GM23338 (cell line): ENCODE results near the gene DNAH9. TPM values are rescaled to one million over a fixed set of nuclear protein-coding genes. Genes with fewer than 3 reads are reported as not detected.

ENCODE experiments used
- ATAC-seq: fragments of 200-7000 bp; cut with Tn5 transposase; 3 replicates; pipeline ENCODE4 v1.9.1; 2020
- DNase-seq: peaks from one replicate; pipeline ENCODE4 v3.0.0-alpha.2; 2015; ENCODE audit warnings: low spot score
- H2AFZ ChIP-seq: fragments of 200-600 bp; sonication (generic); 2 replicates; pipeline ENCODE4 v1.8.0; 2016; ENCODE audit warnings: antibody characterized with exemption, mild to moderate bottlenecking, moderate library complexity
- H3F3A ChIP-seq: fragments of 200-600 bp; sonication (generic); replicated peaks from 2 replicates; pipeline ENCODE4 v1.8.0; 2017; ENCODE audit warnings: antibody characterized with exemption, mixed run types, low read depth
- H3K27ac ChIP-seq: fragments of 200-600 bp; sonication (generic); 2 replicates; pipeline ENCODE4 v1.6.1; 2016; ENCODE audit warnings: low read depth
- H3K27me3 ChIP-seq: fragments of 200-600 bp; sonication (generic); 2 replicates; pipeline ENCODE4 v1.8.0; 2016; ENCODE audit warnings: mild to moderate bottlenecking, mixed run types, moderate library complexity; ENCODE audit not compliant: insufficient read depth
- H3K36me3 ChIP-seq: fragments of 200-600 bp; sonication (generic); 2 replicates; pipeline ENCODE4 v1.8.0; 2016; ENCODE audit warnings: mild to moderate bottlenecking; ENCODE audit not compliant: insufficient read depth
- H3K4me1 ChIP-seq: fragments of 200-600 bp; sonication (generic); 2 replicates; pipeline ENCODE4 v1.8.0; 2016; ENCODE audit warnings: mild to moderate bottlenecking, moderate library complexity; ENCODE audit not compliant: insufficient read depth
- H3K4me2 ChIP-seq: fragments of 200-600 bp; sonication (generic); 2 replicates; pipeline ENCODE4 v1.7.1; 2017; ENCODE audit warnings: mixed run types
- H3K4me3 ChIP-seq: fragments of 200-600 bp; sonication (generic); 2 replicates; pipeline ENCODE4 v1.6.1; 2016; ENCODE audit warnings: mixed run types
- H3K79me2 ChIP-seq: fragments of 200-600 bp; sonication (generic); replicated peaks from 2 replicates; pipeline ENCODE4 v1.8.0; 2017; ENCODE audit warnings: mild to moderate bottlenecking; ENCODE audit not compliant: insufficient read depth
- H3K9me2 ChIP-seq: fragments of 200-600 bp; sonication (generic); 2 replicates; pipeline ENCODE4 v1.8.0; 2017; ENCODE audit not compliant: insufficient read depth
- H4K20me1 ChIP-seq: fragments of 200-600 bp; sonication (generic); replicated peaks from 2 replicates; pipeline ENCODE4 v1.8.0; 2017; ENCODE audit warnings: mild to moderate bottlenecking; ENCODE audit not compliant: insufficient read depth
- H3K27ac Mint-ChIP-seq: 2 replicates; pipeline ENCODE4 v1.8.0; 2020; ENCODE audit warnings: inconsistent platforms, mild to moderate bottlenecking, moderate library complexity, mixed read lengths
- H3K27me3 Mint-ChIP-seq: 3 replicates; pipeline ENCODE4 v1.8.0; 2022; ENCODE audit warnings: low read depth, mild to moderate bottlenecking, moderate library complexity, mixed read lengths, inconsistent platforms; ENCODE audit not compliant: insufficient read depth, poor library complexity
- H3K36me3 Mint-ChIP-seq: 3 replicates; pipeline ENCODE4 v1.8.0; 2021; ENCODE audit warnings: low read depth, mild to moderate bottlenecking, inconsistent platforms, moderate library complexity, mixed read lengths
- H3K4me1 Mint-ChIP-seq: 3 replicates; pipeline ENCODE4 v1.8.0; 2020; ENCODE audit warnings: mild to moderate bottlenecking, inconsistent platforms, mixed read lengths
- H3K4me3 Mint-ChIP-seq: 3 replicates; pipeline ENCODE4 v1.8.0; 2021; ENCODE audit warnings: moderate library complexity, mild to moderate bottlenecking, inconsistent platforms, mixed read lengths
- H3K9me3 Mint-ChIP-seq: 3 replicates; pipeline ENCODE4 v1.8.0; 2020; ENCODE audit warnings: moderate library complexity, mild to moderate bottlenecking, inconsistent platforms, mixed read lengths
- CTCF ChIP-seq, 2 experiments: fragments of 200-600 bp in 1 of 2; sonication (generic) in 1 of 2; conservative IDR thresholded peaks; 2 replicates each; pipeline versions ENCODE4 v1.5.1 to v1.6.1; 2016 to 2017; ENCODE audit warnings: antibody characterized with exemption in 2 of 2, low read depth in 2 of 2, mild to moderate bottlenecking in 2 of 2, moderate library complexity in 1 of 2
- ETS1 ChIP-seq: IDR thresholded peaks from 2 replicates; pipeline ENCODE4 v1.6.1; 2016; ENCODE audit warnings: antibody characterized with exemption
- EZH2 ChIP-seq: fragments of 200-600 bp; sonication (generic); IDR thresholded peaks from one replicate; pipeline ENCODE4 v1.8.0; 2017; ENCODE audit warnings: antibody characterized with exemption, mild to moderate bottlenecking, low read depth; ENCODE audit not compliant: unreplicated experiment
- EZH2phosphoT487 ChIP-seq: fragments of 200-600 bp; sonication (generic); IDR thresholded peaks from one replicate; pipeline ENCODE4 v1.8.1; 2018; ENCODE audit warnings: antibody characterized with exemption; ENCODE audit not compliant: unreplicated experiment
- JUNB ChIP-seq: IDR thresholded peaks from one replicate; pipeline ENCODE4 v1.6.1; 2016; ENCODE audit warnings: antibody characterized with exemption; ENCODE audit not compliant: unreplicated experiment
- NANOG ChIP-seq: IDR thresholded peaks from 2 replicates; pipeline ENCODE4 v1.6.1; 2016; ENCODE audit warnings: antibody characterized with exemption, borderline replicate concordance
- POLR2AphosphoS5 ChIP-seq: IDR thresholded peaks from 2 replicates; pipeline ENCODE4 v1.6.1; 2016; ENCODE audit warnings: antibody characterized with exemption, low read depth
- REST ChIP-seq: IDR thresholded peaks from one replicate; pipeline ENCODE4 v1.6.1; 2018; ENCODE audit warnings: antibody characterized with exemption; ENCODE audit not compliant: unreplicated experiment
- STAT1 ChIP-seq: IDR thresholded peaks from one replicate; pipeline ENCODE4 v1.6.1; 2016; ENCODE audit warnings: antibody characterized with exemption; ENCODE audit not compliant: unreplicated experiment
- ZNF114 ChIP-seq: fragments of 250-450 bp; sonication (Bioruptor Pico); IDR thresholded peaks from 2 replicates; pipeline ENCODE4 v1.5.0; 2020; ENCODE audit warnings: mild to moderate bottlenecking, moderate library complexity
- ZNF331 ChIP-seq: fragments of 250-450 bp; sonication (Bioruptor Pico); IDR thresholded peaks from 2 replicates; pipeline ENCODE4 v1.5.0; 2020; ENCODE audit warnings: low read depth, mild to moderate bottlenecking, moderate library complexity
- polyA plus RNA-seq: library from polyadenylated mRNA; unstranded; fragments of >200 nt; fragmentation: Nextera tagmentation; extraction: Ambion mirVana; gene quantifications from 2 replicates; pipeline ENCODE4 v1.2.1, GENCODE V29; 2016
- total RNA-seq: library from RNA; depleted of rRNA; stranded (reverse); fragments of >200 nt; shearing (Covaris generic); gene quantifications from 2 replicates; pipeline ENCODE4 v1.2.3, GENCODE V29; 2014

The DNAH9 gene
- total and polyA plus RNA-seq, 2 experiments from 2014 or later: not detected

GRCh38 chr17:11795906-11796305 is 197.6 kb downstream of the DNAH9 start:
- no peak for ATAC-seq
- no peak overlapping the region for H2AFZ ChIP-seq
- no peaks in the 10 kb centered on the region for H3K79me2 ChIP-seq
- Mint-ChIP-seq H3K27me3 (no peaks in the 10 kb centered on the region), H3K4me3 (no peak overlapping the region), H3K9me3 (peaks cover 28% of the 10 kb centered on the region), H3K36me3 (peaks cover 23% of the 10 kb centered on the region; the same call in 2 of the 3 replicates), H3K27ac (no peak overlapping the region), H3K4me1 (no peaks in the 10 kb centered on the region)
- H3K4me2 ChIP-seq: no peak overlapping the region
- H3K36me3 ChIP-seq: no peaks in the 10 kb centered on the region; the same call in 1 of the 2 replicates
- TF ChIP-seq POLR2AphosphoS5 (no peak), ZNF331 (CRISPR knock-in tag) (no peak), NANOG (no peak), STAT1 (no peak), EZH2 (no peak), REST (no peak), CTCF (conservative IDR thresholded peaks at IDR 0.05; ENCODE audit: low read depth in 2 of 2) (no peak), ZNF114 (CRISPR knock-in tag) (no peak), ETS1 (no peak)
- H3K27me3 ChIP-seq: no peaks in the 10 kb centered on the region
- no peaks in the 10 kb centered on the region for H3K9me2 ChIP-seq
- no peaks in the 10 kb centered on the region for H3F3A ChIP-seq
- DNase-seq: no peak
- H4K20me1 ChIP-seq: no peaks in the 10 kb centered on the region
- H3K4me1 ChIP-seq: no peaks in the 10 kb centered on the region
- H3K27ac ChIP-seq: no peak overlapping the region
- H3K4me3 ChIP-seq: no peak overlapping the region

GRCh38 chr17:11797803-11798202 is 199.5 kb downstream of the DNAH9 start:
- Mint-ChIP-seq H3K27me3 (no peaks in the 10 kb centered on the region), H3K27ac (no peak overlapping the region), H3K9me3 (peaks cover 10% of the 10 kb centered on the region), H3K4me1 (no peaks in the 10 kb centered on the region), H3K4me3 (no peak overlapping the region), H3K36me3 (peaks cover 20% of the 10 kb centered on the region; the same call in 2 of the 3 replicates)
- Histone ChIP-seq H3K9me2 (no peaks in the 10 kb centered on the region), H3K4me2 (no peak overlapping the region), H3F3A (no peaks in the 10 kb centered on the region), H3K79me2 (no peaks in the 10 kb centered on the region), H3K27me3 (no peaks in the 10 kb centered on the region), H3K27ac (no peak overlapping the region), H4K20me1 (no peaks in the 10 kb centered on the region), H2AFZ (no peak overlapping the region), H3K4me1 (no peaks in the 10 kb centered on the region), H3K36me3 (no peaks in the 10 kb centered on the region; the same call in 1 of the 2 replicates), H3K4me3 (no peak overlapping the region)
- DNase-seq (peak; percentile 2), ATAC-seq (no peak)
- no peak for TF ChIP-seq ZNF114 (CRISPR knock-in tag)
- TF ChIP-seq EZH2: no peak
- TF ChIP-seq POLR2AphosphoS5: no peak
- TF ChIP-seq NANOG: no peak
- no peak for TF ChIP-seq JUNB
- no peak for TF ChIP-seq EZH2phosphoT487
- no peak for TF ChIP-seq ETS1
- peak; percentile 19 to 53; a peak in 3 of 4 replicates for TF ChIP-seq CTCF (conservative IDR thresholded peaks at IDR 0.05; ENCODE audit: low read depth in 2 of 2)
